ENCODE results near the gene FRMD4A. TPM values are rescaled to one million over a fixed set of nuclear protein-coding genes. Genes with fewer than 3 reads are reported as not detected.

FRMD4A gene
- total RNA-seq, 2 experiments from 2014 or later = 0.17 TPM; not detected in 1

- intact Hi-C loops (cut with micrococcal nuclease; ENCODE audit: unreplicated experiment) = no loop called here
- H3K4me2 ChIP-seq (ENCODE audit: low read length) = no peak overlapping the region
- BruUV-seq (replicated peaks) = no TSS peak
- no peak overlapping the region for H3K4me3 ChIP-seq (ENCODE audit: low read depth, low read length, poor library complexity, severe bottlenecking)
- H3K9me2 ChIP-seq (ENCODE audit: insufficient read depth, low read length) = no peaks in the 10 kb centered on the region
- H2AFZ ChIP-seq (ENCODE audit: low read length) = no peak overlapping the region
- no peaks in the 10 kb centered on the region for H3K4me1 ChIP-seq (ENCODE audit: insufficient read depth, low read length, poor library complexity, severe bottlenecking)
- ChIA-PET CTCF (ENCODE audit: unreplicated experiment) (no interaction called here), POLR2A (interaction anchor here (0.8 kb wide), 1 partner anchor 11 kb away, joined by 5 read pairs; no protein-coding TSS in a partner anchor)
- TF ChIP-seq CTCF (conservative IDR thresholded peaks at IDR 0.05; ENCODE audit: low read length) = peak; percentile 66
- TF ChIP-seq EZH2phosphoT487 (IDR thresholded peaks at IDR 0.05; ENCODE audit: borderline replicate concordance, low read depth, low read length) = no peak
- H3K27ac ChIP-seq (ENCODE audit: low read depth, low read length, poor library complexity, severe bottlenecking) = no peak overlapping the region
- no peaks in the 10 kb centered on the region for H3K9me3 ChIP-seq (ENCODE audit: low read length)
- no peaks in the 10 kb centered on the region for H4K20me1 ChIP-seq (ENCODE audit: insufficient read depth, low read length)
- peak; percentile 1 for DNase-seq (ENCODE audit: low spot score)
- no peaks in the 10 kb centered on the region for H3K36me3 ChIP-seq (ENCODE audit: insufficient read depth, low read length)
- no peaks in the 10 kb centered on the region for H3K79me2 ChIP-seq (ENCODE audit: insufficient read depth, low read depth, low read length)
Measured at GRCh38 chr10:14302035-14302434, 28.7 kb downstream of the FRMD4A start.

- H3K79me2 ChIP-seq (ENCODE audit: insufficient read depth, low read depth, low read length) = no peaks in the 10 kb centered on the region
- CTCF ChIA-PET (ENCODE audit: unreplicated experiment) = no interaction called here
- no peak overlapping the region for H2AFZ ChIP-seq (ENCODE audit: low read length)
- H3K9me2 ChIP-seq (ENCODE audit: insufficient read depth, low read length) = no peaks in the 10 kb centered on the region
- H3K36me3 ChIP-seq (ENCODE audit: insufficient read depth, low read length) = no peaks in the 10 kb centered on the region
- H3K27ac ChIP-seq (ENCODE audit: low read depth, low read length, poor library complexity, severe bottlenecking) = no peak overlapping the region
- no peaks in the 10 kb centered on the region for H3K9me3 ChIP-seq (ENCODE audit: low read length)
- H3K4me3 ChIP-seq (ENCODE audit: low read depth, low read length, poor library complexity, severe bottlenecking) = no peak overlapping the region
- no peaks in the 10 kb centered on the region for H4K20me1 ChIP-seq (ENCODE audit: insufficient read depth, low read length)
- TF ChIP-seq CTCF (conservative IDR thresholded peaks at IDR 0.05; ENCODE audit: low read length) (no peak), EZH2phosphoT487 (IDR thresholded peaks at IDR 0.05; ENCODE audit: borderline replicate concordance, low read depth, low read length) (no peak)
- POLR2A ChIA-PET = interaction anchor here (0.8 kb wide), 1 partner anchor 28 kb away, joined by 3 read pairs; no protein-coding TSS in a partner anchor
- H3K4me2 ChIP-seq (ENCODE audit: low read length) = no peak overlapping the region
- BruUV-seq (replicated peaks) = no TSS peak
- DNase-seq (ENCODE audit: low spot score) = no peak
- no peaks in the 10 kb centered on the region for H3K4me1 ChIP-seq (ENCODE audit: insufficient read depth, low read length, poor library complexity, severe bottlenecking)
- intact Hi-C loops (cut with micrococcal nuclease; ENCODE audit: unreplicated experiment) = no loop called here
Measured at GRCh38 chr10:14299556-14299955, 31.2 kb downstream of the FRMD4A start.

GRCh38 chr10:14296065-14296709 is 34.5 kb downstream of the FRMD4A start:
- CTCF ChIA-PET (ENCODE audit: unreplicated experiment) = no interaction called here
- POLR2A ChIA-PET = interaction anchor here (0.7 kb wide), 2 partner anchors 23 to 167 kb away, joined by 3 read pairs; no protein-coding TSS in a partner anchor
- TF ChIP-seq EZH2phosphoT487 (IDR thresholded peaks at IDR 0.05; ENCODE audit: borderline replicate concordance, low read depth, low read length) (no peak), CTCF (conservative IDR thresholded peaks at IDR 0.05; ENCODE audit: low read length) (no peak)
- Histone ChIP-seq H3K4me1 (ENCODE audit: insufficient read depth, low read length, poor library complexity, severe bottlenecking) (no peaks in the 10 kb centered on the region), H3K9me2 (ENCODE audit: insufficient read depth, low read length) (no peaks in the 10 kb centered on the region), H2AFZ (ENCODE audit: low read length) (no peak overlapping the region), H3K4me3 (ENCODE audit: low read depth, low read length, poor library complexity, severe bottlenecking) (no peak overlapping the region), H3K4me2 (ENCODE audit: low read length) (no peak overlapping the region), H3K36me3 (ENCODE audit: insufficient read depth, low read length) (no peaks in the 10 kb centered on the region), H3K27ac (ENCODE audit: low read depth, low read length, poor library complexity, severe bottlenecking) (no peak overlapping the region), H3K79me2 (ENCODE audit: insufficient read depth, low read depth, low read length) (no peaks in the 10 kb centered on the region), H4K20me1 (ENCODE audit: insufficient read depth, low read length) (no peaks in the 10 kb centered on the region), H3K9me3 (ENCODE audit: low read length) (0 out of 2 replicates have a peak, but pooled peaks cover 2% of the 10 kb centered on the region)
- intact Hi-C loops (cut with micrococcal nuclease; ENCODE audit: unreplicated experiment) = no loop called here
- no peak for DNase-seq (ENCODE audit: low spot score)
- BruUV-seq (replicated peaks) = no TSS peak
